Measurements from ENCODE around the gene KCTD21.
A peak's percentile ranks its signal among the peaks of the same experiment; 100 is the strongest.
"Not testable (repeated sequence)": the region's sequence is repeated elsewhere in the genome, so short reads cannot be mapped to it uniquely, and the experiment has no call there.

KCTD21 gene, protein sequence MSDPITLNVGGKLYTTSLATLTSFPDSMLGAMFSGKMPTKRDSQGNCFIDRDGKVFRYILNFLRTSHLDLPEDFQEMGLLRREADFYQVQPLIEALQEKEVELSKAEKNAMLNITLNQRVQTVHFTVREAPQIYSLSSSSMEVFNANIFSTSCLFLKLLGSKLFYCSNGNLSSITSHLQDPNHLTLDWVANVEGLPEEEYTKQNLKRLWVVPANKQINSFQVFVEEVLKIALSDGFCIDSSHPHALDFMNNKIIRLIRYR

DNA sequence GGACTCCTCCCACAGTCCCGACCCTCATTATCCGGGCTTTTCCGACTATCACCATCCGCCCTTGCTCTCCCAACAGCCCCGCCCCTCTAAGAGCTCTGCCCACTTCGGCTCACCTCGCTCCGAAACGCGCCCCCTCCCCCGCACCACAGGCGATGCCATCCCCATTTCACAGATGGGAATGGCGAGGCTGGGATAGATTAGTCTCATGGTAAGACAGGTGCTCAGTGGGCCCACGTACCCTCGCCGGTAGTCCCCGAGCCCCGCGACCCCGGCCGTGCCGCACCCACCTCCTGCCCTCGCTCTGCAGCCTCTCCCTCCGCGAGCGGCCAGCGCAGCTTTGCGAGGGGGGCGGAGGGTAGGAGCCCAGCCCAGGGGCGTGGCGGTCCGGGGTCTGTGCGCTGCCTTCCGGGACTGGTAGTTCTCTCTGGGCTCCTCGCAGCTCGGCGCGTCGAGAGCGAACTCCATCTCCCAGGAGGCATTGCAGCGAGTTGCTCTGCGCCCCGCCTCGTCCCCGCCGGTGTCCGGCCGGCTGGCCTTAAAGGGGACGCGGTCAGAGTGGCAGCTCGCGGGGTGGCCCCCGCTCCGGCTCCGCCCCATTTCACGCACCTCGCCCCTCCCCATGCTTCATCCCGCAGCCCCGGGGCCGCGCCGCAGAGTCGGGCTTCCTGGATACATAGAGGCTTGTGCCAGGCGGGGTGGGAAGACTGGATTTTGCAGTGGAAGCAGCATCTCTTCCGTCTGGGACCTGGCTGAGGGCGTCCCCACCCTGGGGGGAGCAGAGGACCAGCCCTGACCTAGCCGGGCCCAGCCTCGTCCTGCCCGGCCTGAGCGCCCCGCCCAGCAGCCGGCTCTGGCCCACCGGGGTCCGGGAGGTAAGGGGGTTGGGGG lies at the start of gene KCTD21, which contains the start of gene USP35:
Gene KCTD21 (minus strand): TSS at position 341 of the 888 bp plus-strand sequence. CDS start 14,072 bp downstream, outside the sequence.
Gene USP35 (plus strand): TSS at position 634 of the 888 bp plus-strand sequence. CDS start 7,327 bp downstream, outside the sequence.
- peak; percentile 98 for DNase-seq

DNA sequence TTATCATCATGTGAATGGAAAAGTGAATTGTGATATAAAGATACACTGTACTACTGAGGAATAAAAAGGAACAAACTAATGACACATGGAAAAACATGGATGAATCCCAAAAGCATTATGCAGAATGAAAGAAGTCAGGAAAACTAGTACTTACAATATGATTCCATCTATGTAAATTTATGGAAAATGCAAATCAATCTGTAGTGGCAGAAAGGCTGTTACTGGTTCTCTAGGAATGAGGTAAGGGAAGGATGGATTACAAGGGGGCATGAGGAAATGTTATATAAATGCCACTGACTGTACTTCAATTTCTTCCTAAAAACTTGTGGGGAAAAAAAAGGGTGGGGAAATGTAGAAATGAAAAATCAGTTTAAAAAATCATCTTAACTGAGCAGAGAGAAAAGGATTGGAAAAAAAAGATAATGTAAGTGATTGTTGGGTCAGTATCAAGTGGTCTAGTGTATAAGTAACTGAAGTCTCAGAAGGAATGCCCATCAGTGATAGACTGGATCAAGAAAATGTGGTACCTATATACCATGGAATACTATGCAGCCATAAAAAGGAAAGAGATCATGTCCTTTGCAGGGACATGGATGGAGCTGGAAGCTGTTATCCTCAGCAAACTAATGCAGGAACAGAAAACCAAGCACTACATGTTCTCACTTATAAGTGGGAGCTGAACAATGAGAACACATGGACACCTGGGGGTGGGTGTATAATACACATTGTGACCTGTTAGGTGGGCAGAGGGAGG lies 49.0 kb upstream of the KCTD21 start:
- no peak for DNase-seq

DNA sequence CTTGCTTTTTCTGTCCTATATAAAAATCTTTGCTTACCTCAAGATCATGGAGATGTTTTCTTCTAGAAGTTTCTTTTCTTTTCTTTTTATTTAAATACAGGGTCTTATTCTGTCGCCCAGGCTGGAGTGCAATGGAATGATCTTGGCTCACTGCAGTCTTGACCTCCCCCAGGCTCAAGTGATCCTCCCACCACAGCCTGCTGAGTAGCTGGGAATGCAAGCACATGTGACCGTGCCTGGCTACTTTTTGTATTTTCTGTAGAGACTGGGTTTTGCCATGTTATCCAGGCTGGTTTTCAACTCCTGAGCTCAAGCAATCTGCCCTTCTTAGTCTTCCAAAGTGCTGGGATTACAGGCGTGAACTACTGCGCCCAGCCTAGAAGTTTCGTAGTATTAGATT lies 45.6 kb upstream of the KCTD21 start:
- no peak for DNase-seq

DNA sequence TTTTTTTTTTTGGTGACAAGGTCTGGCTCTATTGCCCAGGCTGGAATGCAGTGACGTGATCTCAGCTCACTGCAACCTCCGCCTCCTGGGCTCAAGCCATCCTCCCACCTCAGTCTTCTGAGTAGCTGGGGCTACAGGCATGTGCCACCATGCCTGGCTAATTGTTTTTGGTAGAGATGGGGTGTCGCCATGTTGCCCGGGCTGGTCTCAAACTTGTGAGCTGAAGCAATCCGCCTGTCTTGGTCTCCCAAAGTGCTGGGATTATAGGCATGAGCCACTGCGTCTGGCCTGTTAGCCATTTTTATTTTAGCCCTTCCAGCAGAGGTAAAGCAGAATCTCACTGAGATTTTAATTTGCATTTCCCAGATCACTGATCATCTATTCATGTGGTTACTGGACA lies 44.6 kb upstream of the KCTD21 start:
- not testable (repeated sequence) for DNase-seq

DNA sequence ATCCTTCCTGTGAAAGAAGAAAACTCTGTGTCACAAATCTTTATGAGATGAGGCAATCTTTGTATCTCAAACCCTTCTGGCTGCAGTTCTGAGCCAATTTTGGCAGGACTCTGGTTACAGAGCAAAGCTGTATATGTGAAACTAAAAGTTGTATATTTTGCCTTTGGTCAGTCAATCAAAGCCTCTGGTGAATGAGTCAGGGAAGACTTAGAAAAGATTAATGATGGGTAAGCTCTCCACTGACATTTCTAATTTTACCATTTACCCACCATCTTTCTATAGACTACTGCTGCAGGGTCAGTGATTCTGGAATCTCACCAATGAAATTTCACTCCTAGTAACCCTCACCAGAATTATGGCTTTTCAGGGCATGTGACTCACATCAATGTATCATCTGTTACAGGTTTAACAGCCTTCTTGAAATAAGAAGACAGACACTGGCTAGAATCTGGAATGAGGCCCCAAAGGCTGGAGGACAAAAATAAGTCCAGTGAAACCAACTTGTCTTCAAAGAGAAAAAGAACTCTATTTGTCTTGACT lies 43.6 kb upstream of the KCTD21 start:
- no peak for DNase-seq

DNA sequence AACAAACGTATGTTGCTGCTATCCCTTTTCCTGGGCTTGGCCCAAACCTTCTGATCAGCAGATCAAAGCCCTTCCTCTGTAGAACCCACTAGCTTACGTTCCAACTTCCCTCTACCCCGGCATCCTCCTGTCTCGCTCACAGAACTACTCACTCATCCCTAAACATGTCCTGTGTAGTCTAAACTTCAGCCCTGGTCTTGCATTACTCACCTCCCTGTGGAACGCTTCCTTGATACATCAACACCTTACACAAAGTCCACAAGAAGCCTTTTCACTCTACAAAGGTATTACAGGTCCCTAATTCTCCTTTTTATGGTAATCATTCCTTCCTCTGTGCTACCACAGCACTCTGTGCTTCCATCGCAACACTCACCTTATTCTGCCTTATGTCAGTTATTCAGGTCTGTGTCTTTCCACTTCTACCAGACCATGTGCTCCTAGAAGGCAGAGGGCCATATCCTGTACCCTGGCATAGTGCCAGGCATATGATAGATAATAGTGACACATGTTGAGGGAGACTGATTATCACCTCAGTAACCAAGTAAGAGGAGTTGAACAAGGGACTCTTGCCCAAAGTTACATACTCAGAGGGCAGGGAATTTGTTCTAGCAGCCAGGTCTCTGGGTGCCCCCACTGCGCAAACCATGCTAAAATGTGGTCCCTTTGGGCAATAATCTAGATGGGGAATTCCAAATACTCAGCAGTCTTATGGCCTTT lies 41.9 kb upstream of the KCTD21 start:
- DNase-seq = no peak

DNA sequence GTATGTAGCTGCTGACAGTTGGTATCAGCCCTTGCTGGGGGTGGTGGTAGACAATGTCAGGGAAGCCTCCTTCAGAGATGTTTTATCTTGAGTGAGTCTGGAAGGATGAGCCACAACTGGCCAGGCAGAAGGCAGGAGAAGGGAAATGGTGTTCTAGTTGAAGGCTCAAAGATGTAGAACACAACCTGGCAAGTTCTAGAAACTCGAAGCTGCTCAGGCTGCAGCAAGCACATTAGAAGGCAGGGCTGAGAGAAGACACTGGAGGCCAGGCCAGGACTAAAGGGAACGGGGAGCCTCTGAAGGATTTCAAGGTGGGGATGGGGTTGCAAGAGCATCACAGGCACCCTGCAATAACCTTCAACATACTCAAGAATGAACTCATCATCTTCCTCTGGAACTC lies 40.7 kb upstream of the KCTD21 start:
- no peak for DNase-seq

DNA sequence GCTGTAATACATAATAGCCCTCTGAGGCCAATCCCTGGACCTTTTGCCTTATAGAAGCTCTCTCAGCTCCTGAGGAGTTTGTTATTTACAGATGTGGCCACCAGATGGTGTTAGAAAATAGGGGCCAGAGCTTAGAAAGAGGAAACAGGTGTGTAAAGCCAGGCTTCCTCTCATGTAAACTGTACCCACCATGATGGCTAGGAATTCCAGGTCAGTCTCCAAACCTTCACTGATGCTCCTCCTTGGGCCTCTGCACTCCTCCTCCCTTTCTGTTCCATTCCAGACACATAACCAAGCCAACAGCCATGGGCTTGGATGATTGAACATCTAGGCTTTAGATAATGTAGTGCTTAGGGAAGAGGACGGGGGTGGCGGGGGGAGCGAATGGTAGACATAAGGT lies 40.0 kb upstream of the KCTD21 start:
- peak; percentile 78 for DNase-seq

DNA sequence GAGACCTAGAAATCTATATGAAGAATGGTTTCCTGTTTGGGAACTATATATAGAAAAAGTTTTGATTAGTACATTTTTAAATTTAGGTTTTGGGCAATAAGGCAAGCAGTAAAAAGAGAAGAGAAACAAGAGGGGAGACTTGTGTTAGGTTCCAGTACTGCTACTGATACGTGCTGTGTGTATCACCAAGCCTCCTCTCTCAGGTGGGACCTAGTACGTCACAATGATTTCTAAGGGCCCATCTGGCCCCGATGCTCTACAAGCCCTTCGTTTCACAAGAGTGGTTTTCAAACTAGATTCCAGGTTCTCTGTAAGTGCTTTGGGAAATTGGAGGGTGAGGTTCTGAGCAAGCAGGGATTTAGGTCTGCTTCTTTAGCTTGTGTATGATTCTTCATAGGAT lies 39.5 kb upstream of the KCTD21 start:
- DNase-seq = no peak

DNA sequence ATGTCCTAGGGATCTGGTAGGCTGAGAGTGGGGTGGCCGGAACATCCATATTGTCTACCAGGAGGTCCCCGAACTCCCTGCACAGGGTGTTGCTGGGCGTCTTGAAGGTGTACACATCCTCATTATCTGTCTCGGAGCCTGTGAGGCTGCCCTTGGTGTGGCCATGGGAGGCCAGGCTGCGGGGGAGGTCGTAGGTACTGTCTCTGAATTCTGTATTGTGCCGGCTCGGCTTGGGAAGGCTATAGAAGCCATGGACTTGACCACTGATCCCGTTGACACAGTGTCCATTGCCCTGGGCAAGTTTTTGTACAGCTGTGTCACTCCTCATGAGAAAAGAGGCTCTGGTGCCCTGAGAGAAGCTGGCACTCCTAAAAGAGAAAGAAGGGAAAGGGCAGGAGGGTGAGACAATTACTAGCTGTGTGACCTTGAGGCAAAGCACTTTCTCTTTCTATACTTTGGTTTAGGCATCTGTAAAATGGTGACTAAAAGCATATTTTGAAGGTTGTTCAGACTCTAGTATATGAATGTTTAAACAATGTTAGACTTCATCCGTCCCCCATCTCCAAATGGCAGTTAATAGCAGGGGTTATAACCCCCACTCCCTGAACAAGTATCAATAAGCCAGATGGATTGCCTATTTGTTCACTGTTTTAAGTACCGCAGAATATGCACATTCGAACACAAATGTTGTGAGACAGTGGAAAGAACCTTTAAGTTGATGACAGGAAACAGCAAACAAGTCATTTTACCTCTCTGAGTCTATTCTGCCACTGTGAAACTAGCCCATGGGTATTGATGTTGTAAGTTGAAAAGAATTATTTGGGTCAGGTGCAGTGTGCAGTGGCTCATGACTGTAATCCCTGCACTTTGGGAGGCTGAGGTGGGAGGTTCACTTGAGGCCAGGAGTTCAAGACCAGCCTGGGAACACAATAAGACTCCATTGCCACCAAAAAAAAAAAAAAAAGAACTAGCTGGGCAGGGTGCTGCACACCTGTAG lies 38.6 kb upstream of the KCTD21 start:
- no peak for DNase-seq

DNA sequence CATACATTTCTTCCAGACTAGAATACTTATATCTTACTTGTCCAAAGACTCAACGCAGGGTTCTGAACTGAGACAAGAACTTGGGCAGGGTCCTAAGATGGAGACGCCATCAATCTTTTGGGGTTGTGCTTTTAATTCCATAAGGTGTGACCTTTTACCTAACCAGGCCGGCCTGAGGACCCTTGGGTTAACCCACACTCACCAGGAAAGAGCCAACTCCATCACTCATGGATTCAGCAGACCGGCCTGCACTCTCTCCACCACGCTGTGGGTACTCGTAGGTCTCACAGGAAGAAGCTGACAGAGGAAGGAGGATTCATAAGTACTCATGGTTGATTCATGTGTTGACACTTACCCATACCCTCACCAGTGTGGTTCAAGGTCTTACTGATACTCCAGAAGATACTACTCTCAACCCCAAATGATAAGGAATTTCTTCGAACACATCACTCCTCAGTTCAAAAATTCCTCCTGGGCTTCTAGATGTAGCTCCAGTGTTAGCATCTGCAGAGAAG lies 36.5 kb upstream of the KCTD21 start:
- no peak for DNase-seq

DNA sequence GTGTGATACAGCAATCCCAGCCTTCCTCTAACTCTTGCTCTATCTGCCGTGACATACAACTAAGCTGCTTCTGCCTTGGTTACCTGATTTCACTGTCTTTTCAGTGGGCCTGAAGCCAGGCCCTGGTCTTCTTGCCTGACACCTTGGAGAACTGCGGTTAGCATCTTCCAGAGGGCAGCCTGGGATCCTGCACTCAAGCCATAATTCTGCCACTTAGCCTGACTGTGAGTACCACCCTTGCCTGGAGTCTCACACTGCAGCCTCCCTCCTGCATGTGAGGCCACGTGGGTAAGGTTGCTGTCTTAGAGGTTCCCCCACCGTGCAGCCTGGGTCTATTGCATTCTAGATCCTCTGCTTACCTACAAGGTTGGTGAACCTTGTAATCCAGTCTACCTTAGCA lies 36.1 kb upstream of the KCTD21 start:
- DNase-seq = no peak

DNA sequence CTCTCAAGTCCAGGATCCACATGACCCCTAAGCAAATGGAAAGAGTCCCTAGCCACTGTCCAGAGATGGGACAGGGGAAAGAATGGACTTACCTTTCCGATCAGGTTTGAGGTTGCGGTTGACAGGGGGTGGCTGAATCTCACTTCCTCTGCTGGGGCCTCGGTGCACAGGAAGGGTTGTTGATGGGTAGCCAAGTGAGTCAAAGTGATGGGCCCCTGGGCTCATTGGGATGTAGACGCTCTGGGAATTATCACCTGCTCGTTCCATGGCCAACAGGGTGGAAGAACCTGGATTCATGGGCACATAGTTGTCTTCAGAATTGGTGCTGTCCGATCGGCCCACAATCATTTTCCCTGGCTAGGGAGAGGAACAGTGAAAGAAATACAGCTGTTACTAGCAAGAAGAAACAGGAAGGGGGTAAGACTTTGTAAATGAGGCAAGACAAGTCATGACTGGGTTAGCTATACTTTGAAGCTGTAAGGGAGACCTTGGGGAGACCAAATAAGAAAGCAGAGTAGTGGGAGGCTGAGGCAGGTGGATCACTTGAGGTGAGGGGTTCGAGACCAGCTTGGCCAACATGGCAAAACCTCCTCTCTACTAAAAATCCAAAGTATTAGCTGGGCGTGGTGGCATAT lies 35.0 kb upstream of the KCTD21 start:
- no peak for DNase-seq

DNA sequence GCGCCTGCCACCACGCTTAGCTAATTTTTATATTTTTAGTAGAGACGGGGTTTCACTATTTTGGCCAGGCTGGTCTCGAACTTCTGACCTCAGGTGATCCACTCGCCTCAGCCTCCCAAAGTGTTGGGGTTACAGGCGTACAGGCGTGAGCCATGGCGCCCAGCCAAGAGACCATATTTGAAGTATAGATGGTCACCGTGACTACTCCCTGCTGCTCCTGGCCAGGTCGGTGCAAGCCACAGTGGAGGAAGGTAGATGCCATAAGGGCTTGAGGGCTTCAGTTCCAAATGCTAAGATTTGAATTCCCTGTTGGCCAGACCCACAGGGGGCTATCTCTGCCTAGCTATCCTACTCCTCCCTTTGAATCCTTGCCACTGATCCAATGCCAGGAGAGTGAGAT lies 34.3 kb upstream of the KCTD21 start:
- not testable (repeated sequence) for DNase-seq

DNA sequence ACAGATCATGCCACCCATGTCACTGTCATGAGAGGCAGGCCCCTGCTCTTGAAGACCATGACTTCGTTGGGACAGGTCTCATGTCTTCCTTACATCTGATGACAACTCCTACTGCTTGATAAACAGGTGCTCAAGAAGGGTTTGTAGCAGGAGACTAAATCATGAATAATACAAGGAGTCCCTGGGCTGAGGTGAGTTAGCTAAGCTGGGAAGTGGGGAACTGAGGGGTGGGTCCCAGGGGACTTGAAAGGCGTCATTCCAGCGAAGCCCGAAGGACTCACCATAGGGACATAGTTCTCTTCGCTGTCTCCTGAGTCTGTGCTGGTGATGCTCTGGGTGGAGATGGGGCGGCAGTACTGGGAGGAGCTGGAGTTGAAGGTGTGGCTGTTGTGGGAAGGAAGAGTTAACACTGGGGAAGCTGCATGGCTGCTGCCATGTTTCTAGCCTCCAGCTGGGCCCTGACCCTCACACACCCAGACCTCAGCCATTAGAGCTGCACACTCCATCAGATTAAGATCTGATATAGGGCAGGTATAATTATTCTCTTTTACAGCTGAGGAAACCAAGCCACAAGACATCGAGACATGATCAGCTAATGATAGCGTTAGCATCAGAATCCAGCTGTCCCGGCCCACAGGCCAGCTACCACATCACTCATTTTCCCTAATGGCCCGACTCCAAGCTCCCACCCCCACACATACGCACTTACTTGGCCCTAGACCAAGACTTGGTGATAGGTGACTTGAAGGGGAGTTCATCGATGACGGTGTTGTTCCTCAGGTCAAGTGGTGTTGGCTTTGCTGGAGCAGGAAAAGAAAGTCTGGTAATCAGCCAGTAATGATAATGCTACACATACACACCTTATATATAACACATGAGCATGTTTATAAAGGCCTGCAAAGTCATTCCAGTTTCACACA lies 33.2 kb upstream of the KCTD21 start:
- DNase-seq = no peak

DNA sequence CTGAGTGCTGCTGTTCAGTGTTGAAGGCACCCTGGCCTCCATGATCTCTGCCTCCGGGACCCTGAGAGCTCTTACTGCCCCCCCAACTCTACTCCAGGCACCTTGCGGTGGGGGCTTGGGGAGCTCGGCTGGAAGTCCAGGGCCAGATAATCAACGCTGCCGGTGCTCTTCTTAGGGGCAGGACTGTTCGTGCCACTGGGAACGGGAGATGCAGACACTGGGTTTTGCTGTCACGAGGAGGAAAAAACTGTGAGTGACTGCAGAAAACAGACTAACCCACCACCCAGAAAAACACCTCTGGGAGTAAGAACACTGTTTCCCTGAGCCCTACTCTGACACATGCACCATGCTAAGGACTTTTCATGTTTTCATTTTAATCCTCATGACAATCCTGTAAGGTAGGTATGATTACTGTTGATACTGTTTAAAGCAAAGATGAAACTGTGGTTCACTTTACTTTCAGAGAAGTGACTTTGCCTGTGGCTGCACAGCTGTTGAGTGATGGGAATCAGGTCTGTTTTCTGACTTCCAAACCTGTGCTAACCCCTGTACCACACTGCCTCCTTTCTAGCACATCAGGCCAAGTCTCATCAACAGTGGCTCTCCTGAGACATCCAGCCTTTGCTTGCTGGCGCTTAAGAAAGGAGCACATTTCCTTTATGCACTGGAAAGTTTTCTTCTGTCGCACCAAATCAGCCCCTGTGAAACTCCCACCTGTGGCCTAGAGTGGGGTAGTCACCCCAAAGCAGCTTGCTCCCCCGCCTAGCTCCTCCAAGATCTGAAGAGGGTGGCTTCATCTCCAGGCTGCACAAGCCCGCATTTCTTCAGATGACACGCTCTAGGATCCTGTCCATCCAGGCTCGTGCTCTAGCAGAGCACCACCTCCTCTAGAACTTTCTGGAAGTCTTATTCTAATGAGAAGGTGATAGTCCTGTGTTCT lies 32.1 kb upstream of the KCTD21 start:
- no peak for DNase-seq

DNA sequence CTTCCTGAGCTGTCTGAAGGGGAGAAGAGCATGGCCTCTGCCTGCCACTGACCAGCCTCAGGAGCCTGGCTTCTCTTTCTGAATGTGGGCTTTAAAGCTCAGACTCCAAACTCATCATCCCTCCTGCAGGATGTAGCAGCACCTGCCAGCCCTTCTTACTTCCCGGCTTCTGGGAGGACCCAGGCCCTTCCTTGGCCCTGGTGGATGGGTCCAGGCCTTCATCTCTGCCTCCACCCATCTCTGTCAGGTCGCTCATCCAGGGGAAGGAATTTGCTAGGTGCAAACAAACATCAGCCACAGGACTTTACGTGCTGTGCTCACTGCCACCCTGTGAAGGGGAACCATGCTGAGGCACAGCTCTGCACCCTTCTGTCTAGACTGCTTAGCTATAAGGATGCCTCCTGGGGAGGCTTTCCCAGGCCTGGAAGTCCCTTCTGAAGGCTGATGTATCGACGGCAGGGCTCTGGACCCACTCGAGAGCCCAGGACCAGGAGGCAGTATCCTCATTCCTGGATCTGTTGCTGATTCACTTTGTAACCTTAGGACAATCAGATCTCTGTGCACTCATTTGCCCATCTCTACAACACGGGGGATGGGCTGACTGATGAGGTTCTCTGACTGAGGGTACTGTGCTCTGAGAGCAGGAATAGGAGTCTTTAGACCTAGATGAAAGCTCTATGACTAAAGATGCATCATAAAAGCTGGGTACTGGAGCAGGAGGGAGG lies 31.2 kb upstream of the KCTD21 start:
- no peak for DNase-seq

Data from NCI-H1092 (cell line).